SH-SY5Y (cell line): ENCODE data around the gene IQCN.

ENCODE experiments used
- GATA2 ChIP-seq: IDR thresholded peaks from 2 replicates; pipeline ENCODE4 v1.6.1; 2011; ENCODE audit warnings: mild to moderate bottlenecking, low read depth, low read length
- GATA3 ChIP-seq: IDR thresholded peaks from 2 replicates; pipeline ENCODE4 v1.6.1; 2011; ENCODE audit warnings: low read depth, mild to moderate bottlenecking, low read length, moderate library complexity

- no peak for TF ChIP-seq GATA2
- no peak for TF ChIP-seq GATA3
Measured at GRCh38 chr19:18279266-18279515, 4.9 kb upstream of the IQCN start.
